DMS 273 (cell line): Measurements from ENCODE around the gene CXCR6.

Source experiments
- DNase-seq: peaks from one replicate; lab custom pipeline; 2025; ENCODE audit not compliant: unreplicated experiment; lab: John Stamatoyannopoulos, UW

CXCR6 gene

GRCh38 chr3:45946875-45947274, 3.6 kb downstream of the CXCR6 start:
- DNase-seq = no peak

- DNase-seq = no peak
Observed at GRCh38 chr3:45947361-45947760, 4.1 kb downstream of the CXCR6 start.

- no peak for DNase-seq
Observed at GRCh38 chr3:45948311-45948781, 5.1 kb downstream of the CXCR6 start.

GRCh38 chr3:45948881-45949280, 5.6 kb downstream of the CXCR6 start:
- no peak for DNase-seq

- no peak for DNase-seq
Observed at GRCh38 chr3:45949432-45949831, 6.2 kb downstream of the CXCR6 start.

GRCh38 chr3:45950131-45950530, 6.9 kb downstream of the CXCR6 start:
- DNase-seq = no peak

- no peak for DNase-seq
Observed at GRCh38 chr3:45950686-45951600, 7.7 kb downstream of the CXCR6 start.

GRCh38 chr3:45951946-45952345, 8.7 kb downstream of the CXCR6 start:
- no peak for DNase-seq

GRCh38 chr3:45952456-45952855, 9.2 kb downstream of the CXCR6 start:
- DNase-seq = no peak

- DNase-seq = no peak
Observed at GRCh38 chr3:45953536-45953935, 10.3 kb downstream of the CXCR6 start.

- DNase-seq = no peak
Observed at GRCh38 chr3:45954306-45954705, 11.0 kb downstream of the CXCR6 start.

- no peak for DNase-seq
Observed at GRCh38 chr3:45955017-45955647, 11.9 kb downstream of the CXCR6 start.

- DNase-seq = no peak
Observed at GRCh38 chr3:45955706-45956105, 12.4 kb downstream of the CXCR6 start.

- no peak for DNase-seq
Observed at GRCh38 chr3:45957586-45957985, 14.3 kb downstream of the CXCR6 start.

- DNase-seq = no peak
Observed at GRCh38 chr3:45958321-45958791, 15.1 kb downstream of the CXCR6 start.

- no peak for DNase-seq
Observed at GRCh38 chr3:45959201-45959600, 15.9 kb downstream of the CXCR6 start.

GRCh38 chr3:45960289-45960688, 17.0 kb downstream of the CXCR6 start:
- no peak for DNase-seq

GRCh38 chr3:45962033-45962432, 18.8 kb downstream of the CXCR6 start:
- DNase-seq = no peak

GRCh38 chr3:45964139-45964538, 20.9 kb downstream of the CXCR6 start:
- no peak for DNase-seq

- DNase-seq = no peak
Observed at GRCh38 chr3:45965253-45965652, 22.0 kb downstream of the CXCR6 start.

- DNase-seq = no peak
Observed at GRCh38 chr3:45965653-45966052, 22.4 kb downstream of the CXCR6 start.

GRCh38 chr3:45966371-45966791, 23.1 kb downstream of the CXCR6 start:
- DNase-seq = no peak
